Osteoblast (primary cell): ENCODE measurements around the gene FOXQ1. TPM values are rescaled to one million over a fixed set of nuclear protein-coding genes. Genes with fewer than 3 reads are reported as not detected.

ENCODE experiments used
- DNase-seq: peaks from one replicate; pipeline ENCODE4 v3.0.0; 2011; ENCODE audit warnings: low spot score, mixed read lengths; ENCODE audit not compliant: insufficient read length; ENCODE audit errors: missing footprints
- H2AFZ ChIP-seq: 2 replicates; pipeline ENCODE4 v1.6.0; 2011; ENCODE audit warnings: mild to moderate bottlenecking, low read length
- H3K27ac ChIP-seq: 2 replicates; pipeline ENCODE4 v1.5.1; 2011; ENCODE audit warnings: mild to moderate bottlenecking, low read depth, low read length, moderate library complexity
- H3K27me3 ChIP-seq: 2 replicates; pipeline ENCODE4 v1.6.0; 2012; ENCODE audit warnings: mild to moderate bottlenecking, control low read depth, inconsistent platforms, low read length, moderate library complexity; ENCODE audit not compliant: insufficient read depth
- H3K36me3 ChIP-seq: 2 replicates; pipeline ENCODE4 v1.5.1; 2011; ENCODE audit warnings: mild to moderate bottlenecking, low read length, control low read depth, moderate library complexity; ENCODE audit not compliant: insufficient read depth
- H3K4me1 ChIP-seq: 2 replicates; pipeline ENCODE4 v1.5.1; 2011; ENCODE audit warnings: mild to moderate bottlenecking, low read length, control low read depth, moderate library complexity; ENCODE audit not compliant: insufficient read depth
- H3K4me2 ChIP-seq: 2 replicates; pipeline ENCODE4 v1.6.0; 2011; ENCODE audit warnings: mild to moderate bottlenecking, low read length; ENCODE audit not compliant: insufficient read depth
- H3K4me3 ChIP-seq: fragments of 200-600 bp; sonication (generic); 3 replicates; pipeline ENCODE4 v1.5.1; 2012; ENCODE audit warnings: mild to moderate bottlenecking, low read length, inconsistent platforms; ENCODE audit not compliant: insufficient read depth
- H3K79me2 ChIP-seq: 2 replicates; pipeline ENCODE4 v1.6.0; 2012; ENCODE audit warnings: mild to moderate bottlenecking, low read length, control low read depth, inconsistent platforms; ENCODE audit not compliant: insufficient read depth
- H3K9me3 ChIP-seq: 2 replicates; pipeline ENCODE4 v1.5.1; 2011; ENCODE audit warnings: low read depth, low read length, control low read depth
- H4K20me1 ChIP-seq: 2 replicates; pipeline ENCODE4 v1.6.0; 2012; ENCODE audit warnings: mild to moderate bottlenecking, low read length, control low read depth; ENCODE audit not compliant: insufficient read depth
- total RNA-seq: library from RNA; depleted of rRNA; stranded (reverse); fragments of >200 nt; gene quantifications from 2 replicates; pipeline ENCODE4 v1.2.3, GENCODE V29; 2012
- TF ChIP-seq, protein P1 (sequence below): IDR thresholded peaks from 2 replicates; pipeline ENCODE4 v1.5.1; 2011; ENCODE audit warnings: mild to moderate bottlenecking, low read depth, low read length, moderate library complexity; ENCODE audit errors: extremely low read depth

Gene FOXQ1
- total RNA-seq, 1 donor = 2.5 TPM

GRCh38 chr6:1296542-1296941 lies 15.4 kb upstream of the FOXQ1 start:
- H4K20me1 ChIP-seq = no peaks in the 10 kb centered on the region
- TF ChIP-seq, protein P1, sequence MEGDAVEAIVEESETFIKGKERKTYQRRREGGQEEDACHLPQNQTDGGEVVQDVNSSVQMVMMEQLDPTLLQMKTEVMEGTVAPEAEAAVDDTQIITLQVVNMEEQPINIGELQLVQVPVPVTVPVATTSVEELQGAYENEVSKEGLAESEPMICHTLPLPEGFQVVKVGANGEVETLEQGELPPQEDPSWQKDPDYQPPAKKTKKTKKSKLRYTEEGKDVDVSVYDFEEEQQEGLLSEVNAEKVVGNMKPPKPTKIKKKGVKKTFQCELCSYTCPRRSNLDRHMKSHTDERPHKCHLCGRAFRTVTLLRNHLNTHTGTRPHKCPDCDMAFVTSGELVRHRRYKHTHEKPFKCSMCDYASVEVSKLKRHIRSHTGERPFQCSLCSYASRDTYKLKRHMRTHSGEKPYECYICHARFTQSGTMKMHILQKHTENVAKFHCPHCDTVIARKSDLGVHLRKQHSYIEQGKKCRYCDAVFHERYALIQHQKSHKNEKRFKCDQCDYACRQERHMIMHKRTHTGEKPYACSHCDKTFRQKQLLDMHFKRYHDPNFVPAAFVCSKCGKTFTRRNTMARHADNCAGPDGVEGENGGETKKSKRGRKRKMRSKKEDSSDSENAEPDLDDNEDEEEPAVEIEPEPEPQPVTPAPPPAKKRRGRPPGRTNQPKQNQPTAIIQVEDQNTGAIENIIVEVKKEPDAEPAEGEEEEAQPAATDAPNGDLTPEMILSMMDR = no peak
- peaks cover 10% of the 10 kb centered on the region for H3K27me3 ChIP-seq
- no peaks in the 10 kb centered on the region for H3K4me1 ChIP-seq
- H3K9me3 ChIP-seq = no peaks in the 10 kb centered on the region
- no peaks in the 10 kb centered on the region for H3K79me2 ChIP-seq
- H3K4me3 ChIP-seq = no peak overlapping the region
- no peak for DNase-seq
- H3K27ac ChIP-seq = no peak overlapping the region
- H3K36me3 ChIP-seq = no peaks in the 10 kb centered on the region
- H2AFZ ChIP-seq = no peak overlapping the region
- H3K4me2 ChIP-seq = no peak overlapping the region

GRCh38 chr6:1297746-1298145 lies 14.2 kb upstream of the FOXQ1 start:
- no peak overlapping the region for H2AFZ ChIP-seq
- H3K4me3 ChIP-seq = no peak overlapping the region
- H3K4me2 ChIP-seq = no peak overlapping the region
- no peaks in the 10 kb centered on the region for H3K36me3 ChIP-seq
- no peaks in the 10 kb centered on the region for H3K79me2 ChIP-seq
- no peak for DNase-seq
- H4K20me1 ChIP-seq = no peaks in the 10 kb centered on the region
- H3K4me1 ChIP-seq = no peaks in the 10 kb centered on the region
- peaks cover 10% of the 10 kb centered on the region for H3K27me3 ChIP-seq
- TF ChIP-seq, protein P1 = no peak
- H3K9me3 ChIP-seq = no peaks in the 10 kb centered on the region
- H3K27ac ChIP-seq = no peak overlapping the region

GRCh38 chr6:1298768-1299167 lies 13.1 kb upstream of the FOXQ1 start:
- Histone ChIP-seq H3K36me3 (no peaks in the 10 kb centered on the region), H3K4me3 (no peak overlapping the region), H3K4me1 (no peaks in the 10 kb centered on the region), H3K27ac (no peak overlapping the region), H3K9me3 (no peaks in the 10 kb centered on the region), H3K79me2 (no peaks in the 10 kb centered on the region), H3K27me3 (peaks cover 10% of the 10 kb centered on the region), H3K4me2 (no peak overlapping the region), H4K20me1 (no peaks in the 10 kb centered on the region), H2AFZ (no peak overlapping the region)
- TF ChIP-seq, protein P1 = no peak
- DNase-seq = no peak

GRCh38 chr6:1306133-1306532 lies 5.8 kb upstream of the FOXQ1 start:
- Histone ChIP-seq H4K20me1 (no peaks in the 10 kb centered on the region), H3K9me3 (no peaks in the 10 kb centered on the region), H3K4me2 (no peak overlapping the region), H3K27ac (no peak overlapping the region), H3K36me3 (no peaks in the 10 kb centered on the region), H3K27me3 (peaks cover 40% of the 10 kb centered on the region), H3K4me1 (no peaks in the 10 kb centered on the region), H2AFZ (no peak overlapping the region), H3K4me3 (no peak overlapping the region), H3K79me2 (no peaks in the 10 kb centered on the region)
- TF ChIP-seq, protein P1 = no peak
- DNase-seq = no peak
